Liver (tissue), 3 donors: ENCODE measurements around the gene ST6GALNAC2.

Experiments used
- RAD21 ChIP-seq, 2 donors: IDR thresholded peaks; 2 replicates each; pipeline ENCODE4 v1.6.1; 2016; ENCODE audit warnings: antibody characterized with exemption in 2 of 2, mild to moderate bottlenecking in 2 of 2
- SP1 ChIP-seq: IDR thresholded peaks from 2 replicates; pipeline ENCODE4 v1.6.1; 2018; ENCODE audit warnings: antibody characterized with exemption, mild to moderate bottlenecking
- TF ChIP-seq, protein P1 (sequence below): IDR thresholded peaks from 2 replicates; pipeline ENCODE4 v1.6.1; 2016; ENCODE audit warnings: antibody characterized with exemption
- TF ChIP-seq, protein P2 (sequence below): fragments of 150-350 bp; IDR thresholded peaks from 2 replicates; pipeline ENCODE4 v1.5.1; 2017; ENCODE audit warnings: improper control_type of control experiment, low read depth, low read length; ENCODE audit not compliant: missing input control
- TF ChIP-seq, protein P3 (sequence below): IDR thresholded peaks from 2 replicates; pipeline ENCODE4 v1.6.1; 2016; ENCODE audit warnings: antibody characterized with exemption
- donor health status: healthy.
- donor health status: healthy.

DNA sequence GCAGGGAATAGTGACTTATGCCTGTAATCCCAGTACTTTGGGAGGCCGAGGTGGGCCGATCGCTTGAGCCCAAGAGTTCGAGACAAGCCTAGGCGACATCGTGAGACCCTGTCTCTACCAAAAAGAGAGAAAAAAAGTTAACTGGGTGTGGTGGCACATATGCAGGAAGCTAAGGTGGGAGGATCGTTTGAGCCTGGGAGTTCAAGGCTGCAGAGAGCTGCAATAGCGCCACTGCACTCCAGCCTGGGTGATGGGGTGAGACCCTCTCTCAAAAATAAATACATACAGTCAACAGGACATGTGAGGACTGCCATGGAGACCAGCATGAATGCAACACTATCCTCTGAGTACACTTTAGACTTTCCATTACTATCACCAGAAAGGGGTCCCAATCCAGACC, 15.4 kb upstream of the ST6GALNAC2 start:
- TF ChIP-seq, protein P1, sequence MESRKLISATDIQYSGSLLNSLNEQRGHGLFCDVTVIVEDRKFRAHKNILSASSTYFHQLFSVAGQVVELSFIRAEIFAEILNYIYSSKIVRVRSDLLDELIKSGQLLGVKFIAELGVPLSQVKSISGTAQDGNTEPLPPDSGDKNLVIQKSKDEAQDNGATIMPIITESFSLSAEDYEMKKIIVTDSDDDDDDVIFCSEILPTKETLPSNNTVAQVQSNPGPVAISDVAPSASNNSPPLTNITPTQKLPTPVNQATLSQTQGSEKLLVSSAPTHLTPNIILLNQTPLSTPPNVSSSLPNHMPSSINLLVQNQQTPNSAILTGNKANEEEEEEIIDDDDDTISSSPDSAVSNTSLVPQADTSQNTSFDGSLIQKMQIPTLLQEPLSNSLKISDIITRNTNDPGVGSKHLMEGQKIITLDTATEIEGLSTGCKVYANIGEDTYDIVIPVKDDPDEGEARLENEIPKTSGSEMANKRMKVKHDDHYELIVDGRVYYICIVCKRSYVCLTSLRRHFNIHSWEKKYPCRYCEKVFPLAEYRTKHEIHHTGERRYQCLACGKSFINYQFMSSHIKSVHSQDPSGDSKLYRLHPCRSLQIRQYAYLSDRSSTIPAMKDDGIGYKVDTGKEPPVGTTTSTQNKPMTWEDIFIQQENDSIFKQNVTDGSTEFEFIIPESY: no peak
- TF ChIP-seq SP1 (no peak), RAD21 (IDR thresholded peaks at IDR 0.05) (no peak)
- TF ChIP-seq, protein P2, sequence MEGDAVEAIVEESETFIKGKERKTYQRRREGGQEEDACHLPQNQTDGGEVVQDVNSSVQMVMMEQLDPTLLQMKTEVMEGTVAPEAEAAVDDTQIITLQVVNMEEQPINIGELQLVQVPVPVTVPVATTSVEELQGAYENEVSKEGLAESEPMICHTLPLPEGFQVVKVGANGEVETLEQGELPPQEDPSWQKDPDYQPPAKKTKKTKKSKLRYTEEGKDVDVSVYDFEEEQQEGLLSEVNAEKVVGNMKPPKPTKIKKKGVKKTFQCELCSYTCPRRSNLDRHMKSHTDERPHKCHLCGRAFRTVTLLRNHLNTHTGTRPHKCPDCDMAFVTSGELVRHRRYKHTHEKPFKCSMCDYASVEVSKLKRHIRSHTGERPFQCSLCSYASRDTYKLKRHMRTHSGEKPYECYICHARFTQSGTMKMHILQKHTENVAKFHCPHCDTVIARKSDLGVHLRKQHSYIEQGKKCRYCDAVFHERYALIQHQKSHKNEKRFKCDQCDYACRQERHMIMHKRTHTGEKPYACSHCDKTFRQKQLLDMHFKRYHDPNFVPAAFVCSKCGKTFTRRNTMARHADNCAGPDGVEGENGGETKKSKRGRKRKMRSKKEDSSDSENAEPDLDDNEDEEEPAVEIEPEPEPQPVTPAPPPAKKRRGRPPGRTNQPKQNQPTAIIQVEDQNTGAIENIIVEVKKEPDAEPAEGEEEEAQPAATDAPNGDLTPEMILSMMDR: no peak
- TF ChIP-seq, protein P3, sequence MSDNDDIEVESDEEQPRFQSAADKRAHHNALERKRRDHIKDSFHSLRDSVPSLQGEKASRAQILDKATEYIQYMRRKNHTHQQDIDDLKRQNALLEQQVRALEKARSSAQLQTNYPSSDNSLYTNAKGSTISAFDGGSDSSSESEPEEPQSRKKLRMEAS: no peak
